ENCODE measurements around the gene PDE3A. TPM values are rescaled to one million over a fixed set of nuclear protein-coding genes. Genes with fewer than 3 reads are reported as not detected.
"Not testable (repeated sequence)": the region's sequence is repeated elsewhere in the genome, so short reads cannot be mapped to it uniquely, and the experiment has no call there.

The PDE3A gene
- total RNA-seq (2014; rRNA removed; shearing (Covaris generic)): not detected in 2 replicates

DNA sequence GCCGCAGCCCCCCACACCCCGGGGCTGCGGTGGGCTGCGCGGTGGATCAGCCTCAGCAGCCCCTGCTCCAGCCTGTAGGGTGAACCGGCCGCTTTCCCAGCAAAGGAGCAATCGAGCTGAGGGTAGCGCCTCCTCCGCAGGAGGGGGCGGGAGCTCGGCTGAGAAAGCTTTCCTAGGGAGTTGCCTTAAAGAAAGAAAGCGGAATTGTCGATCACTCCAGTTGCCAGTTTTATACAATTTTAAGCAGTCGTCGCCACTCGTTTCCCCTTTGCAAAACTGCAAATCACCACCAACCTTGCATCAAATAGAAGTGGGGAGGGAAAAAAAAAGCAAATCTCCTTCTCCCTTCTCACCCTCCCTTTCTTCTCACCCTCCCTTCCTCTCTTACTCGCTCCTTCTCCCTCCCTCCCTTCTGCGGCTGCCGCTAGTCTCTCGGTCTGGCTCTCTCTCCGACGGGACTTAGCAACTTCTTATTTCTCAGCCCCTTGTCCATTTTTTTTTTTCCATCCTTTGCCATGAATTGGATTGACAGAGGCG lies at the start of gene PDE3A:
Gene PDE3A (plus strand): TSS at position 424 of the 537 bp plus-strand sequence. CDS start 748 bp downstream, outside the sequence.
- peak; percentile 23 for DNase-seq (ENCODE audit: low spot score)

DNA sequence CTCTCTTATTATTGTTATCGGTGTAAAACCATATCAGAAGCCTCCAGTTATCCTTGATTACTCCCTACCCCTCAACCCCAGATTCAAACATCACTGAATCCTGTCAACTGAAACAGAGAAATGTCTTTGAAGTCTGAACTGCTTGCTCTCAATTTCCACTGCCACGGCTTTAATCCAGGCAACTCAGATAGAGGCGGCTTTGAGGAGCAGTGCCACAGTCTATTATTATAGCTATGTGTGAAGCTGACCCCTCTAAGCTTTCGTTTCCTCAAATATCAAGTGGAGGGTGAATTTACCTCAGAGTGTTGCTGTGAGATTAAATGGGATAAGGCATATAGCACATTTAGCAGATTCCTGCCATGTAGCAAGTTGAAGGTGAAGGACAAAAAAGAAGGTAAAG lies 49.0 kb upstream of the PDE3A start:
- DNase-seq (ENCODE audit: low spot score): no peak

DNA sequence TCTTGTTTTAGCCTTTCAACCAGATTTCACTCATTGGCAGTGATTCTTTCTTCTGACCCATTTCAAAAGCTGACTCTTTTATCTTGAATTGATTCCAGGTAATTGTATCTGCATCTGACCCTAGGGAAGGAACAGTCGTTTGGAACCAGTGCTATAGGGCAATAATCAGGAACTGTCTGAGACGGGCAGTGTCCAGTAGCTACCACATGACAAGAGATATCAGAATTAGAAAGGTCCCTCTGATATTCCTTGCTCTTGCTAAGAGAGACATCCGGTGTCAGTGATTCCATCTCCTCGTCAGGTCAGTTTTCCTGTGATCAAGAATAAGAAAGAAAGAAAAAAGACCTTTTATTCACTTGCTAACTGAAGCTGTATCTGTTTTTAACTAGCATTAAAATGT lies 47.8 kb upstream of the PDE3A start:
- no peak for DNase-seq (ENCODE audit: low spot score)

DNA sequence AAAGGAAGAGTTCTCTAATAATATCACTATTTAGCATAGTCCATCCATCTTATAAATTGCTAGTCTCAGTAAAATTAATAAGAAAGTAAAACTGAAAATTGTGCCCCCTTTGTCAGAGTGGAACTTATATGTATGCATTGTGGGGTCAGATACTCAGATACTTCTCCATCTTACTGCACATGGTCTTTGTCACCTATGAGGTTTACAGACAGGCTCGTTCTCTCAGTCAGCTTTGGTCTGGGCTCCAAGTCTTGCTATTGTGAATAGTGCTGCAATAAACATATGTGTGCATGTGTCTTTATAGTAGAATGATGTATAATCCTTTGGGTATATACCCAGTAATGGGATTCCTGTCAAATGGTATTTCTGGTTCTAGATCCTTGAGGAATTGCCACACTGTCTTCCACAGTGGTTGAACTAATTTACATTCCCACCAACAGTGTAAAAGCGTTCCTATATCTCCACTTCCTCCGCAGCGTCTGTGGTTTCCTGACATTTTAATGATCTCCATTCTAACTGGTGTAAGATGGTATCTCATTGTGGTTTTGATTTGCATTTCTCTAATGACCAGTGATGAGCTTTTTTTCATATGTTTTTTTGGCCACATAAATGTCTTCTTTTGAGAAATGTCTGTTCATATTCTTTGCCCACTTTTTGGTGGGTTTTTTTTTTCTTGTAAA lies 37.4 kb upstream of the PDE3A start:
- not testable (repeated sequence) for DNase-seq (ENCODE audit: low spot score)

DNA sequence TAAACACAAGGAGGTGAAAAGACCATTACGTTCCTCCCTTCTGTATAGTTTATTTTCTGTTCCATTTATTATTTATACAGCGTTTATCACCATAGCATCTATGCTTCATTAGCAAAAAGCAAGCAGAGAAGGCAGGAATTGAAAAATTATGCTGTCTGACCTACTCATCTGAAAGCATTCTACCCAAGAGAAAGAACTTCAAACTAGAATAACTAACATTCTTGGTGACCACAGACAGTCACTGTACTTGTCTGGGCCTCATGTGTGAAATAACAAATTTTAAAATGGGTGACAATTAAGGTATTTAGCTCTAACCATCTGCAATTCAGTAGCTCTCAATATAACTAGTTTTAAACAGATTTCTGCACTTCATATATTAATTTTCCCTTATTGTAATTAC lies 29.3 kb upstream of the PDE3A start:
- no peak for DNase-seq (ENCODE audit: low spot score)

DNA sequence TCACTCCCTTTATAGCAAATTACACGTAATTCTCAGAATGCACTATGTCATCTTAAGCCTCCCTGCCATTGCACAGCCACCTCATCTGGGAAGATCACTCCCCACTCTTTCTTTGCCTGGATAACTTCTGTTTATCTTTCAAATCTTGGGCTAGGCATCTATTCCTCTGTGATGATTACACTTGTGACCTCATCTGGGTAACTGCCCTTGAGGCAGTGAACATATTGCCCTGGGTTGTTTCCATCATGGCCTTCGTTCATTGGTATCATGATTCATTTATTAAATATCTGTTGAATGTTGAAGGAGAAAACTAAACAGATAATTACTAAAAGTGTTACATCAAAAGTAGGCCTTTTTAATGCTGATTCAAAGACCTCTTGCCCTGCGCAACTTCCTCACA lies 26.2 kb upstream of the PDE3A start:
- peak; percentile 34 for DNase-seq (ENCODE audit: low spot score)

DNA sequence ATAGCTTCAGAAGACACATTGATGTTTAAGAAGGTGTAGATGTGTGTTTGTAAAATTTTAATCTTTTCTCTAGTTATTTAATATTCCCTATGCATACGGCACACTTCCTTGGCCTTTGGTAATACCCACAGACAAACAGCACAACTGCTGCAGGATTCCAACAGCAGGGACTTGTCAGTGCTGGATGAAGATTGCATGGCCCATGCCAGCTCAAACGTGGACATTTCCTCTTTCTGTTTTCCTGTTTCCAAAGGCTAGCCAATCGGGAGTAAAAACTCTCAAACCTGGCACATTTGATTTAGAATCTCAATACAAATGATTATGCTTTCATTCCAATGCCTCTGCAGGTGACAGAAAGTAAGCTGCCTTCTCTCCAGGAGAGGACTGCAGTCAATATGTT lies 22.5 kb upstream of the PDE3A start:
- DNase-seq (ENCODE audit: low spot score): no peak

DNA sequence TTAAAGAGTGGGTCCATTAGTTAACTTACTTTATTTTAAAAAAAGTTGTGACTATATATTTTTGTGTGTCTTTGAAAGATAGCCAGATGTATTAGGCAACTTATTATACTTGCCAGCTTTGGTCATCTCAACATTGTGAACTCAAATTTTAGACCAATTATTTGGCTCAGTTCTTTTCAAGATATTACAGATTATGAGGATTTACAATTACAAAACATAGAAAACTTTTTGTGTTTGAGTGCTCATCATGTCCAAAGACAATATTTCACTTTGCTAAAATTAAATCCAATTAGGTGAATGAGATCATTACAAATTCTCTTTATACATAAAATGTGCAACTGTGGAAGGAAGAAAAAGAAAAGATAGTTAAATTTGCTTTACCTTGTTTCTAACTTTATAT lies 18.3 kb upstream of the PDE3A start:
- no peak for DNase-seq (ENCODE audit: low spot score)

DNA sequence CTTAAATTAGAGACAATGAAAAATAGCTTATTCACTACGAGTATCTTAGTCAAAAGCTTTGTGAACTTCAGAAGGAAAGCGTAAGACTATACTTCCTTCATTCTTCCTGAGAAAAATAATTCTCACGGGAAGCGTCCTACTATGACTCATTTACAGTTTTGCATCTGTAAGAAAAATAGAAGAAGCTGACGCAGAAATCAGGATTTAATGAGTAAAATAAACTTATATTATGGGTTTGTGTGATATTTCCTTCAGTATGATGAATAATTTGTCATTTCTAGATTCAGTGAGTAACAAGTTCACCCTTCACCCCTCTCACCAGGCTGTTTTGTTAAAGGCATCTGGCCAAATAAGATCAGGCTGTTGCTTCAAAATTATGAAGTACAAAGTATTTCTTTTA lies 17.8 kb upstream of the PDE3A start:
- DNase-seq (ENCODE audit: low spot score): peak; percentile 62

DNA sequence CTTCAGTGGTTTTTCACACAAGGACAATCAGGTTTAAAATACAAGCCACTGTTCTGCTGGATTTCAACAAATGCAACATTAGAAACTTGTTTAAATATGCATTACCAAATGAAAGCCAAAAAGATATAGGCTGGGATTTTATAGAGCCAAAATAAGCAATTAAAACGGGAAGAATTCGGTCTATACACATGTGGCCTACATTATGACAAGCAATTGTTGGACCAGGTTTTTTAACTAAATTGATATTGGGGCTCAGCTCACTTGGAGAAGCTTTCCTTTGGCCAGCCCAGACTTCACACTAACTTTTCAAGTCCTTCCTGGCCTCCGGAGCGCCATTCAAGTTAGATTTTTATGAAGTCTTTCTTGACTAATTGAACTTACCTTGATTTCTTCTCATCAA lies 16.9 kb upstream of the PDE3A start:
- DNase-seq (ENCODE audit: low spot score): no peak

DNA sequence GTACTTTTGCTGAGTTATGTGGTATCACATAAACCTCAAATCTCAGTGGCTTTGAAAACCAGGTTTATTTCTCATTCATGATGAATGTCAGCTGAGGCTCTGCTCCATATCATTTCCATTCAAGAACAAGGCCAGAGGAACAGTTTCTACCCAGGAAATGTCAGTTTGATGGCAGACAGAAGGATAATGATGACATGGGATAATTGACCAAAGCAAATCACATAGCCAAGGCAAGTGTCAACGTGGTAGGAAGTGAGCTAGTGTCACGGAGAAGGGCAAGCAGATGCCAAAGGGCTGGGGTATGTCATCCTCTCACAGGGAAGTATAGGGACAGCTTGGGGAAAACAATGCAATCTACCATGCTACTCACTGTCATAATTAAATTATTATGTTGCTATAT lies 12.3 kb upstream of the PDE3A start:
- no peak for DNase-seq (ENCODE audit: low spot score)

DNA sequence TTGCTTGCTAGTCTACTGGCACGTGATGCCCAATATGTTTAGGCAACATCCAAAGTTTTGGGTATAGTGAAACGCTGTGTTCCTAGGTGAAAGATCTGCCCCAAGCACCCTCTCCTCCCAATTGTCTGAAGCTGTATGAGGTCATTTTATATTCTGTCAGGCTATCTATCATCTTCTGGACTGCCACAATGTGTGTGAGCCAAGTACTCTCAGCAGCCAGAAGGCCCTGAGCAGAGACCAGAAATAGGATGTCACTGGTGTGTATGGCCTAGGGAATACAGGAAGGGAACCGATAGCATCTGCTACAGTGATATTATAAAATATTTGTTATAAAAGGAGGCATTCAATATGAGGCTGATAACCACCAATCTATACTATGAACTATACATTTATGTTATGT lies 7.9 kb upstream of the PDE3A start:
- no peak for DNase-seq (ENCODE audit: low spot score)

DNA sequence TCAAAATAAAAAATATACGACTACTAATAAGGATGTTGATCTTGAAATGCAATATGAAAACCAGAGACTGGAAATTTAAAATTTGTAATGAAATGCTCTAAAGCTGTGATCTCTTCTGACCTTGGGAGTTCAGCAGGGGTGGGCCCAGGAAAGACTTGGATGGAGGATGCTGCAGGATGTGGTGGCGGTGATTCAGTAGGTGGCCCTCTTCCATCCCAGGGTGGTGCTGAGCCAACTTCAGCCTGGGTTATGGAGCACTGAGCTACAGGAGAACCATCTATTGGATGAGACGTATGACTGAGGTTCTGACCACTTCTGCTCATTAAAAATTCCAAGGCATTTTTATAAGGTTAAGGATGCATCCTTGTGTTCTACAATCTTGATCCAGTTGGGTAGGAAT lies 6.9 kb upstream of the PDE3A start:
- DNase-seq (ENCODE audit: low spot score): peak; percentile 9

DNA sequence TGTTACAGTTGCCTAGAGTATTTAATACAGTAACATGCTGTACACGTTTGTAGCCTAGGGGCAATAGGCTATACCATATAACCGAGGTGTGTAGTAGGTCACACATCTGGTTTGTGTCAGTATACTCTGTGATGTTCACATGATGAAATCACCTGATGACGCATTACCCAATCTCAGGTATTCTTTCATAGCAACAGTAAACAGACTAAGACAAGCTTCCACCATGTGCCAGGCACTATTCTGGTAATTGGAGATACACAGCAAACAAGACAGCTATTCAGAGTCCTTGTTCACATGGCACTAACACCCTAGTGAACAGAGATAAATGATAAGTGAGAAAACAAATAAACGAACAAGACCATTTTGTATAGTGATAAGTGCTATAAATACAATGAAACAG lies 3.8 kb upstream of the PDE3A start:
- no peak for DNase-seq (ENCODE audit: low spot score)

DNA sequence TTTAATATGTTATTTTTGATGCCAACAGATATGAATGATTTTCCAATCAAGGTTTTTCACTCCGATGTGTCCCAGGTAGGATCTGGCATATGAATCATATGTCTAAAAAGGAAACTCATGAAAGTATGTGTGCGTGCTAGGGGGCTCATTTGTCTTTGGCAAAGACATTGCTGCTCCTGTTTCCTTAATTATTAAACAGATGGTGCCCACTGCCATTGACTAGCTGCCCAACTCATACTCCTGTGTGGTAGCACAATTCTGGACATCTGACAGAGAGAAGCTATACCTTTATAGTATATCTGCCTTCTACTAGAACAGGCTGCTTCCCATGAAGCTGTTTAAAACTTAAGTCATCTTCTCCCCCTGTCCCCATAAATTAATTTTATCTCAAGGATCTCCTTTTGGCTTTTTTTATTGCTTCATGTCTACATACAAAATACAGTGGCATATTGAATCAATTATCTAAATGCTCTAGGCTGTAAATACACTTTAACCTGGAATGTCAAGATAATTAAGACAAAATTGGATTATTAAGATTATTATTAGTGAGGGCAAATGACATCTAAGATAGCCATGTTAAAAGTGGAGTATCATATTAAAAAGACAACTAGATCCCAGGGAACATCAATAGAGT lies 1.4 kb upstream of the PDE3A start:
- DNase-seq (ENCODE audit: low spot score): no peak

DNA sequence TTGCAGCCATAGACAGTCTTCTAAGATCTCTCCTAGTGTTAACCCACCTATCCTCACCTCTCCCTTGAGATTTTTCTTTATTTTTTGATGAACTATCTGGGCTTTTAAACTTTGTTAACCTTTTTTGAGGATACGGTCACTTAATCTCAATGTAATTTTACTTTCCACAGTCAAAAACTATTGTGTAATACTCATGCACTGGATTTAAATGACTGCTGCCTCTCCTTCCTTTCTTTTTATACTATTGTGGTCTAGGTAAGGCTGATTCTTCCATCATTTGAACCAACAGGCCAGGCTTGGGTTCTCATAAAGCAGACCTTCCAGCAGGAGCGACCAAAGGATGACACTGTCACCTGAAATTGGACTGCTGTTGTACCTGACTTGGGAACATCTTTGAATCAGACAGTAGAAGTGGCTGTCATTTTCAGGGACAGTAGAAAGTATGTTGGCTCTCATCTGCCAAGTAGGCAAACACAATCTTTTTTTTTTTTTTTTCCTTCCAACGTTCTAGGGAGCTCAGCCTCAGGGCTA lies 689 bp upstream of the PDE3A start:
- DNase-seq (ENCODE audit: low spot score): no peak

DNA sequence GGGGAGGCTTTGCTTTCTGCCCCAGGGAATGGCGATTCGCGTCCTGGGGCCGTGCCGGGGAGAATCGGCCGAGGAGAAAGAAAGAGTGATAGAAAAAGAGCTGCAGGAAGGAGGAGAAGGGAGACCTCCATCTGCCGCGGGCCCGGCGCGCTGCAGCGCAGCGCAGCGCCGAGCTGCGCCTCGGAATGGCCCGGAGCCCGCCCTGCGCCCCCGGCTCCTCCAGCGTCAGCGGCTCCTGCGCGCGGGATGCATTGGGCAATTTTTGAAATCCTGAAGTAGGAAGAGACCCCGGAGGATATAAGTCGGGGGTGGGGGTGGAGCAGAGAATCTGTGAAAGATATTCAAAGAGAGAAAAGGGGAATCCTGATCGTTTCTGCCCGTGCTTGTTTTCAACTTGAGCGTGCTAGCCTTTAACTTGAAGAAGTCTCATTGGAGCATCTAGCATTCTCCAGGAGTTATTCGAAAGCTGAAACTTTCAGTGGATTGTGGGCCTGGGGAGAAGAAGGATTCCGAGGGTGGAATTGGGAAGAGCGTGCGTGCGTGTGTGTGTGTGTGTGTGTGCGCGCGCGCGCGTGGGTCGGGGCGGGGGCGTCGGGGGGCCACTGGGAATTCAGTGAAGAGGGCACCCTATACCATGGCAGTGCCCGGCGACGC lies 441 bp downstream of the PDE3A start:
- DNase-seq (ENCODE audit: low spot score): no peak

DNA sequence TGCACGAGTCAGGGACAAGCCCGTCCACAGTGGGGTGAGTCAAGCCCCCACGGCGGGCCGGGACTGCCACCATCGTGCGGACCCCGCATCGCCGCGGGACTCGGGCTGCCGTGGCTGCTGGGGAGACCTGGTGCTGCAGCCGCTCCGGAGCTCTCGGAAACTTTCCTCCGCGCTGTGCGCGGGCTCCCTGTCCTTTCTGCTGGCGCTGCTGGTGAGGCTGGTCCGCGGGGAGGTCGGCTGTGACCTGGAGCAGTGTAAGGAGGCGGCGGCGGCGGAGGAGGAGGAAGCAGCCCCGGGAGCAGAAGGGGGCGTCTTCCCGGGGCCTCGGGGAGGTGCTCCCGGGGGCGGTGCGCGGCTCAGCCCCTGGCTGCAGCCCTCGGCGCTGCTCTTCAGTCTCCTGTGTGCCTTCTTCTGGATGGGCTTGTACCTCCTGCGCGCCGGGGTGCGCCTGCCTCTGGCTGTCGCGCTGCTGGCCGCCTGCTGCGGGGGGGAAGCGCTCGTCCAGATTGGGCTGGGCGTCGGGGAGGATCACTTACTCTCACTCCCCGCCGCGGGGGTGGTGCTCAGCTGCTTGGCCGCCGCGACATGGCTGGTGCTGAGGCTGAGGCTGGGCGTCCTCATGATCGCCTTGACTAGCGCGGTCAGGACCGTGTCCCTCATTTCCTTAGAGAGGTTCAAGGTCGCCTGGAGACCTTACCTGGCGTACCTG lies 1.1 kb downstream of the PDE3A start:
- DNase-seq (ENCODE audit: low spot score): no peak

DNA sequence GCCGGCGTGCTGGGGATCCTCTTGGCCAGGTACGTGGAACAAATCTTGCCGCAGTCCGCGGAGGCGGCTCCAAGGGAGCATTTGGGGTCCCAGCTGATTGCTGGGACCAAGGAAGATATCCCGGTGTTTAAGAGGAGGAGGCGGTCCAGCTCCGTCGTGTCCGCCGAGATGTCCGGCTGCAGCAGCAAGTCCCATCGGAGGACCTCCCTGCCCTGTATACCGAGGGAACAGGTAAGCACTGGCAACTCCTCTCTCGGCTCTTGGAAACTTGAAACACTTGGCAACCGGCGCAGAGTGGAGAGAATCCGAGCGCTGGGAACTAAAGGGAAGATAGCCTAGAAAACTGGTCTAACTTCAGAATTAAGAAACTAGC lies 1.7 kb downstream of the PDE3A start:
- no peak for DNase-seq (ENCODE audit: low spot score)

DNA sequence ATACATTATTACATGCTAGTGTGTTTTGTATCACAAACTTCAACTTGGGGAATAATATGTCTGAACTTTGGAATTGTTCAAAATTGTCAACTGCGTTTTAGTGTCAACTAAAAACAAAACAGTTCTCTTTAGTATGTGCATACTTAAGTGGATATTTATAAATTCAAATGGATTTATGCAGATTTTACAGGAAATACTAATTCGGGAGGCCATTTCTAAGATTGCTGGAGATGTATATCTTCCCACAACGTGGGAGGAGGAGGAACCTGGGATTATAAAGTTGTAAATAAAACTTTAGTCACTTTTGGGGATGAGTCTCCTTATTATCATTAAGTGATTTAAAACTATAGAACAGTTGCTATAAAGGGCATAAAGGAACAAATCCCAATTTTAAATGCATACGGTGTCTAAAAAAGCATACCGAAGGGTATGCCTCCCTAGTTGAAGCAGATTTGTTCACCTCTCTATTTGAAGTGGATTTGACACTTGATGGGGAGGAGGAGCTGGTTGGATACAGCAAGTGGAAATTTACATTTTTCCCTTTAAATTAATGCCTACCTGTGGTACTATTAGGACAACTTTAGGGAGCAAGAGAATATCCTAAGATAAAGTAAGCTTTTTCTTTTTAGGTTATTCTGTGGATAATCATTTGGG lies 2.7 kb downstream of the PDE3A start:
- no peak for DNase-seq (ENCODE audit: low spot score)

DNA sequence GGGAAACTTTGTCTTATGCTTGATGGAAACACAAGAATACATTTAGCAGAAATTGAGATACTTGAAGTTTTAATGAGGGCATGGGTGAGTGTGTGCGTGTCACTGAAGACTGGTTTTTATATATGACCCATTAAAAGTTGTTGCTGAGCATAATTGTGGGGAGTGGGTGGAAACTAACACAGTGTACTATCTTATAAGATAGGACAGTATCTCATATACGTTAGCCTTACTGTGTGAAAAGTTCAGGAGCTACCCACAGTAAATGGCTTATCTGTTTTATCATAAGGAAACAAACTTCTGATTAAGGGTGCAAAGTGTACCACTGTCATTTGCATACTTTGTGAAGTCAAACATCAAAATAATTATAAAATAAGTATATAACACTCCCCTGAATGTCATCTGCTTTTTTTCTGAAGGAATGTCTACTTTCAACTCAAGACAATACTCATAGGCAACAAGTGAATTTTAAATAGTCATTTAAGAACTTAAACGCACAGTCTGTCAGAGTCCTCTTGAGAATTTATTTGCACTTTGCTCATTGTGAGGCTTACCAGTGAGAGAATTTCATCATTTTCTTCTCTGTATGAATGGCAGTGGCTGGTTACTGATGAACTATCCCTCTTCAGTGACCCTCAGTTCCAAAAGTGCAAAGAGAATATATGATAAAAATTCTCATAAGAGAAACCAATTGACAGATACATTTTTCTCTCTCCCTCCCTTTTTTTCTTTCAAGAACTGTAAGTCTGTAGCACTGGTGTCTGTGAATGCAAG lies 4.2 kb downstream of the PDE3A start:
- DNase-seq (ENCODE audit: low spot score): no peak
